Measurements from ENCODE around the gene TMEM273.

DNA sequence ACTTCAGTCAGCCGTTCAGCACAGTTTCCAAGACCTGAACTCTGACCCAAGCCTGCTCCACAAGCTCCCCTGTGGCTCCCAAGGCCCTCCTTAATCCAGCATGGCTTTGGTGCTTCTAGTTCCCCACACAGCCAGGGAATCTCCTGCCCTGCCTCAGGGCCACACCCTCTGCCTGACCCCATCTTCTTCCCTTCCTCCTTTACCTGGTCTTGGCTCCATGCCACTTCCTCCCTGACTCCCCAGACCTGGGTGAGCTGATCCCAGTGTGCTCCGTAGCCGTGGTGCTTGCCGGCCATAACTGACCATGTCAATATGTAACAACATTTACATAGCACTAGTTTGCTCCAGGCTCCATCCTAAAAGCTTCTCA is 20.0 kb downstream of the TMEM273 start:
- TF ChIP-seq, protein P1, sequence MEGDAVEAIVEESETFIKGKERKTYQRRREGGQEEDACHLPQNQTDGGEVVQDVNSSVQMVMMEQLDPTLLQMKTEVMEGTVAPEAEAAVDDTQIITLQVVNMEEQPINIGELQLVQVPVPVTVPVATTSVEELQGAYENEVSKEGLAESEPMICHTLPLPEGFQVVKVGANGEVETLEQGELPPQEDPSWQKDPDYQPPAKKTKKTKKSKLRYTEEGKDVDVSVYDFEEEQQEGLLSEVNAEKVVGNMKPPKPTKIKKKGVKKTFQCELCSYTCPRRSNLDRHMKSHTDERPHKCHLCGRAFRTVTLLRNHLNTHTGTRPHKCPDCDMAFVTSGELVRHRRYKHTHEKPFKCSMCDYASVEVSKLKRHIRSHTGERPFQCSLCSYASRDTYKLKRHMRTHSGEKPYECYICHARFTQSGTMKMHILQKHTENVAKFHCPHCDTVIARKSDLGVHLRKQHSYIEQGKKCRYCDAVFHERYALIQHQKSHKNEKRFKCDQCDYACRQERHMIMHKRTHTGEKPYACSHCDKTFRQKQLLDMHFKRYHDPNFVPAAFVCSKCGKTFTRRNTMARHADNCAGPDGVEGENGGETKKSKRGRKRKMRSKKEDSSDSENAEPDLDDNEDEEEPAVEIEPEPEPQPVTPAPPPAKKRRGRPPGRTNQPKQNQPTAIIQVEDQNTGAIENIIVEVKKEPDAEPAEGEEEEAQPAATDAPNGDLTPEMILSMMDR (IDR thresholded peaks at IDR 0.05; ENCODE audit: low read length): no peak
- no peak for TF ChIP-seq EZH2 (IDR thresholded peaks at IDR 0.05; ENCODE audit: borderline replicate concordance, low read length)

Data from OCI-LY1 (cell line).